ENCODE results near the gene UMODL1. TPM values are rescaled to one million over a fixed set of nuclear protein-coding genes. Genes with fewer than 3 reads are reported as not detected.

Gene UMODL1
- total and polyA plus RNA-seq, 4 donors, result 0.10 to 0.28 (median 0.14) TPM; not detected in 1

DNA sequence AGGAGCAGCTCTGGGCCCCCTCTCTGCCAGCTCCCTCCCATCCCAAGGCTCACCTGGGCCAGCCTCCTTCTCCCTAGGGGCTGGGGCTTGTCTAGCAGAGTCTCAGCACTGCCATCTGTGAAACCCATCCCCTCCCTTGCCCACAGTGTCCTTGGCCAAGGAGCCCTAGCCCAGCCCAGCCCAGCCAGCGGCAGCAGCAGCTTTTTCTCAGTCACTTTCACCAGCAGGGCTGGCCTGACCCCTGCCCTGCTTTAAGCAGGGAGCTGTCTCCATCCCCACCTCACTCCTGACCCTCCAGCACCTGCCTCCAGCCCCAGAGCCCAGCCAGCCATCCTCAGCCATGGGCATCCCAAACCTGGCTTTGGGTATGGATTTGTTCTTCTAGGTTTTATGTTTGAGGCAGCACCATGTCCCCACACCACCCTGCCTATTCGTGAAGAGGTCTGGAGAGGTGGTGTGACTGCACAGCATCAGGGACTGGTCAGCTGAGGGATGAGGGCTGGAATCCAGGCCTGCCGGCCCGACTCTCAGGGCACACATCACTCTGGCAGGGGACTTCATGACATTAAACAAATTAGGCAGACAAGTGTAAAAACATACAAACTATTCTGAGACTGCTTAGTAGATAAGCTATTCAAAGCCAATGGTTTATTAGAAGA is 111.7 kb downstream of the UMODL1 start:
- H3K9me3 ChIP-seq (ENCODE audit: control insufficient read depth in 4 of 4, insufficient read depth in 3 of 4, low read length in 3 of 4), result peaks cover 0 to 4% (median 0%) of the 10 kb centered on the region in 4 donors
- no peaks in the 10 kb centered on the region for H3K27me3 ChIP-seq (ENCODE audit: control insufficient read depth in 3 of 3, insufficient read depth in 3 of 3, low read length in 2 of 3)
- no peak for DNase-seq
- TF ChIP-seq, protein P1, sequence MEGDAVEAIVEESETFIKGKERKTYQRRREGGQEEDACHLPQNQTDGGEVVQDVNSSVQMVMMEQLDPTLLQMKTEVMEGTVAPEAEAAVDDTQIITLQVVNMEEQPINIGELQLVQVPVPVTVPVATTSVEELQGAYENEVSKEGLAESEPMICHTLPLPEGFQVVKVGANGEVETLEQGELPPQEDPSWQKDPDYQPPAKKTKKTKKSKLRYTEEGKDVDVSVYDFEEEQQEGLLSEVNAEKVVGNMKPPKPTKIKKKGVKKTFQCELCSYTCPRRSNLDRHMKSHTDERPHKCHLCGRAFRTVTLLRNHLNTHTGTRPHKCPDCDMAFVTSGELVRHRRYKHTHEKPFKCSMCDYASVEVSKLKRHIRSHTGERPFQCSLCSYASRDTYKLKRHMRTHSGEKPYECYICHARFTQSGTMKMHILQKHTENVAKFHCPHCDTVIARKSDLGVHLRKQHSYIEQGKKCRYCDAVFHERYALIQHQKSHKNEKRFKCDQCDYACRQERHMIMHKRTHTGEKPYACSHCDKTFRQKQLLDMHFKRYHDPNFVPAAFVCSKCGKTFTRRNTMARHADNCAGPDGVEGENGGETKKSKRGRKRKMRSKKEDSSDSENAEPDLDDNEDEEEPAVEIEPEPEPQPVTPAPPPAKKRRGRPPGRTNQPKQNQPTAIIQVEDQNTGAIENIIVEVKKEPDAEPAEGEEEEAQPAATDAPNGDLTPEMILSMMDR (IDR thresholded peaks at IDR 0.05; ENCODE audit: control extremely low read depth, extremely low read depth), result no peak
- peaks cover 0 to 7% (median 0%) of the 10 kb centered on the region in 5 donors for H3K4me1 ChIP-seq (ENCODE audit: control insufficient read depth in 5 of 5, insufficient read depth in 5 of 5, low read length in 5 of 5)
- no peak overlapping the region for H3K27ac ChIP-seq (ENCODE audit: low read depth in 1 of 2, low read length in 1 of 2)
- ATAC-seq (ENCODE audit: insufficient read depth, low FRiP score), result no peak
- no peak overlapping the region for H3K9ac ChIP-seq (ENCODE audit: insufficient read depth in 1 of 2, low read length in 2 of 2)
- H3K4me3 ChIP-seq, result no peak overlapping the region
- no peaks in the 10 kb centered on the region for H3K36me3 ChIP-seq (ENCODE audit: control insufficient read depth in 4 of 4, insufficient read depth in 4 of 4, low read length in 4 of 4)
- 84 to 90% methylated on average over 4 of the region's 4 CpGs for WGBS, 2 donors

DNA sequence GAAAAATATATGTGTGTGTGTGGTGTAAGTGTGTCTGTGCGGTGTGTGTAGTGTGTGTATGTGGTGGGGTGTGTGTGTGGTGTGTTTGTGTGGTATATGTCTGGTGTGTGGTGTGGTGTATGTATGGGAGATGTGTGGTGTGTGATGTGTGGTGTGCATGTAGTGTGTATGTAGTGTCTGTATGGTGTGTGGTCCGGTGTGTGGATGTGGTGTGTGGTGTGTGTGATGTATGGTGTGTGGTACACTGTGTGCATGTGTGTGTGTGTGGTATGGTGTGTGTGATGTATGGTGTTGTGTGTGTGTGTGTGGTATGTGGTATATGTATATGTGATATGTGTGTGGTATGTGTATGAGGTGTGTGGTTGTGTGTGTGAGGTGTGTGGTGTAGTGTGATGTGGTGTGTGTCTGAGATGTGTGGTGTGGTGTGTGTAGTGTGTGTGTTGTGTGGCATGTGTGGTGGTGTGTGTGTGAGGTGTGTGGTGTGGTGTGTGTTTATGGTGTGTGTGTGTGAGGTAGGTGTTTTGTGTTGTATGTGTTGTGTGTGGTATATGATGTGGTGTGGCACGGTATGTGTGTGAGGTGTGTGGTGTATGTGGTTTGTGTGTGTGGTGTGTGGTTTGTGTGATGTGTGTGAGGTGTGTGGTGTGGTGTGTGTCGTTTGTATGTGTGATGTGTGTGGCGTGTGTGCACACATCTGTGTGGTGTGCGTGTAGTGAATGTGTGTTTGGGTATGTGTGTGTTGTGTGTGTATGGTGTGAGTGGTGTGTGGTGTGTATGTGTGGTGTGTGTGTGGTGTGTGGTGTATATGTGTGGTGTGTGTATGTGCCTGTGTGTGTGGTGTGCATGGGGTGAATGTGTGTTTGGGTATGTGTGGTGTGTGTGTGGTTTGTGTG is 112.5 kb downstream of the UMODL1 start:
- ATAC-seq (ENCODE audit: insufficient read depth, low FRiP score), result no peak
- TF ChIP-seq, protein P1 (IDR thresholded peaks at IDR 0.05; ENCODE audit: control extremely low read depth, extremely low read depth), result no peak
- H3K36me3 ChIP-seq (ENCODE audit: control insufficient read depth in 4 of 4, insufficient read depth in 4 of 4, low read length in 4 of 4), result no peaks in the 10 kb centered on the region

DNA sequence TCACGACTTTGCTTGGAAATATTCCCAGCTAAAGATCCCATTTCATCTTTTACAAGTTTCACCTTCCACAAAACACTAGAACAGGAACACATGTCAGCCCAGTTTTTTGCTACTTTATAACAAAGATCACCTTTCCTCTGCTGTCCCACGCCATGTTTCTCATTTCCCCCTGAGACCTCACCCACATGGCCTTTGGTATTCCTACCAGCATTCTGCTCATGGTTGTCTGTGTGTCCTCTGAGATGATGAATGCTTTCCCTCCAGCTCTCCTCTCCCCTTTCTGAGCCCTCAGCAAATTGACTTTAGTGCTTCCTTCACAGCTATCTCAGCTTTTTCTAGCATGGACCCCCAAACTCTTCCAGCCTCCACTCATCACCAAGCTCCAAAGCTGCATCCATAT is 115.5 kb downstream of the UMODL1 start:
- TF ChIP-seq, protein P1 (IDR thresholded peaks at IDR 0.05; ENCODE audit: control extremely low read depth, extremely low read depth), result no peak
- H3K9ac ChIP-seq (ENCODE audit: insufficient read depth in 1 of 2, low read length in 2 of 2), result no peak overlapping the region
- no peaks in the 10 kb centered on the region for H3K36me3 ChIP-seq (ENCODE audit: control insufficient read depth in 4 of 4, insufficient read depth in 4 of 4, low read length in 4 of 4)
- no peak for ATAC-seq (ENCODE audit: insufficient read depth, low FRiP score)
- H3K27ac ChIP-seq (ENCODE audit: low read depth in 1 of 2, low read length in 1 of 2), result no peak overlapping the region
- 70 to 84% methylated on average over 2 of the region's 2 CpGs for WGBS, 2 donors
- H3K4me1 ChIP-seq (ENCODE audit: control insufficient read depth in 5 of 5, insufficient read depth in 5 of 5, low read length in 5 of 5), result peaks cover 0 to 9% (median 0%) of the 10 kb centered on the region in 5 donors
- no peak overlapping the region for H3K4me3 ChIP-seq
- peaks cover 0 to 4% (median 0%) of the 10 kb centered on the region in 4 donors for H3K9me3 ChIP-seq (ENCODE audit: control insufficient read depth in 4 of 4, insufficient read depth in 3 of 4, low read length in 3 of 4)
- H3K27me3 ChIP-seq (ENCODE audit: control insufficient read depth in 3 of 3, insufficient read depth in 3 of 3, low read length in 2 of 3), result no peaks in the 10 kb centered on the region
- DNase-seq, result no peak

More for the DNA sequence above, 112.5 kb downstream of the UMODL1 start:
- Histone ChIP-seq H3K9ac (ENCODE audit: insufficient read depth in 1 of 2, low read length in 2 of 2) (no peak overlapping the region), H3K4me3 (no peak overlapping the region), H3K9me3 (ENCODE audit: control insufficient read depth in 4 of 4, insufficient read depth in 3 of 4, low read length in 3 of 4) (peaks cover 0 to 4% (median 0%) of the 10 kb centered on the region in 4 donors), H3K4me1 (ENCODE audit: control insufficient read depth in 5 of 5, insufficient read depth in 5 of 5, low read length in 5 of 5) (peaks cover 0 to 7% (median 0%) of the 10 kb centered on the region in 5 donors), H3K27me3 (ENCODE audit: control insufficient read depth in 3 of 3, insufficient read depth in 3 of 3, low read length in 2 of 3) (no peaks in the 10 kb centered on the region), H3K27ac (ENCODE audit: low read depth in 1 of 2, low read length in 1 of 2) (no peak overlapping the region)
- DNase-seq, result no peak
- WGBS, 2 donors, result 94 to 96% methylated on average over 6 of the region's 6 CpGs

Data from lung (tissue), 12 donors.